H9 (cell line): ENCODE results near the gene MSN. TPM values are rescaled to one million over a fixed set of nuclear protein-coding genes. Genes with fewer than 3 reads are reported as not detected.

Experiments
- DNase-seq: peaks from one replicate; pipeline ENCODE4 v3.0.0-alpha.2; 2017
- H2AFZ ChIP-seq: one replicate; pipeline ENCODE4 v1.6.1; 2013; ENCODE audit warnings: mild to moderate bottlenecking, low read length, control low read depth, moderate library complexity
- H2AK5ac ChIP-seq: 2 replicates; pipeline ENCODE4 v1.6.1; 2013; ENCODE audit warnings: low read length, control low read depth, mixed read lengths; ENCODE audit not compliant: insufficient read length
- H2BK120ac ChIP-seq: one replicate; pipeline ENCODE4 v1.6.1; 2013; ENCODE audit warnings: low read depth, mild to moderate bottlenecking, low read length, control low read depth, inconsistent platforms; ENCODE audit not compliant: poor library complexity, severe bottlenecking
- H2BK12ac ChIP-seq: 2 replicates; pipeline ENCODE4 v1.6.1; 2013; ENCODE audit warnings: low read length, control low read depth, mixed read lengths, low read depth; ENCODE audit not compliant: insufficient read length
- H2BK15ac ChIP-seq: 2 replicates; pipeline ENCODE4 v1.6.1; 2013; ENCODE audit warnings: low read depth, low read length, control low read depth
- H2BK20ac ChIP-seq: one replicate; pipeline ENCODE4 v1.6.1; 2013; ENCODE audit warnings: low read depth, mild to moderate bottlenecking, low read length, control low read depth, inconsistent platforms; ENCODE audit not compliant: poor library complexity, severe bottlenecking
- H2BK5ac ChIP-seq: 2 replicates; pipeline ENCODE4 v1.6.1; 2013; ENCODE audit warnings: low read length, control low read depth, mixed read lengths; ENCODE audit not compliant: insufficient read length
- H3K14ac ChIP-seq: 2 replicates; pipeline ENCODE4 v1.6.1; 2013; ENCODE audit warnings: low read length, control low read depth; ENCODE audit not compliant: insufficient read depth
- H3K18ac ChIP-seq: 2 replicates; pipeline ENCODE4 v1.6.1; 2013; ENCODE audit warnings: low read depth, mild to moderate bottlenecking, mixed read lengths, low read length, control low read depth; ENCODE audit not compliant: insufficient read length
- H3K23ac ChIP-seq: 2 replicates; pipeline ENCODE4 v1.6.1; 2013; ENCODE audit warnings: low read length, control low read depth, mixed read lengths, low read depth; ENCODE audit not compliant: insufficient read length
- H3K23me2 ChIP-seq: 2 replicates; pipeline ENCODE4 v1.6.1; 2013; ENCODE audit warnings: low read depth, mild to moderate bottlenecking, mixed read lengths, low read length, control low read depth; ENCODE audit not compliant: insufficient read length, poor library complexity, severe bottlenecking
- H3K27ac ChIP-seq: 2 replicates; pipeline ENCODE4 v1.5.1; 2013; ENCODE audit warnings: low read length, control low read depth, mixed read lengths, low read depth; ENCODE audit not compliant: insufficient read length
- H3K27me3 ChIP-seq: 2 replicates; pipeline ENCODE4 v1.6.1; 2013; ENCODE audit warnings: low read length, control low read depth, inconsistent platforms; ENCODE audit not compliant: insufficient read depth
- H3K4ac ChIP-seq: 2 replicates; pipeline ENCODE4 v1.6.1; 2013; ENCODE audit warnings: low read depth, mild to moderate bottlenecking, control low read depth, inconsistent platforms, low read length, moderate library complexity
- H3K4me1 ChIP-seq: 2 replicates; pipeline ENCODE4 v1.6.1; 2013; ENCODE audit warnings: low read length, control low read depth, inconsistent platforms; ENCODE audit not compliant: insufficient read depth
- H3K4me2 ChIP-seq: 2 replicates; pipeline ENCODE4 v1.6.1; 2013; ENCODE audit warnings: low read length, control low read depth, mixed read lengths; ENCODE audit not compliant: insufficient read length, insufficient read depth
- H3K56ac ChIP-seq: 2 replicates; pipeline ENCODE4 v1.6.1; 2013; ENCODE audit warnings: low read depth, mild to moderate bottlenecking, mixed read lengths, low read length, control low read depth; ENCODE audit not compliant: insufficient read length
- H3K79me1 ChIP-seq: 2 replicates; pipeline ENCODE4 v1.6.1; 2013; ENCODE audit warnings: low read depth, mild to moderate bottlenecking, moderate library complexity, low read length, control low read depth, inconsistent platforms; ENCODE audit not compliant: insufficient read depth, poor library complexity, severe bottlenecking
- H3K79me2 ChIP-seq: 2 replicates; pipeline ENCODE4 v1.6.1; 2013; ENCODE audit warnings: low read length, control low read depth, inconsistent platforms; ENCODE audit not compliant: insufficient read depth
- H3K9ac ChIP-seq: 2 replicates; pipeline ENCODE4 v1.6.1; 2013; ENCODE audit warnings: low read length, control low read depth, mixed read lengths; ENCODE audit not compliant: insufficient read length; ENCODE audit errors: extremely low read depth
- H3K9me3 ChIP-seq: one replicate; pipeline ENCODE4 v1.6.1; 2013; ENCODE audit warnings: low read depth, low read length, inconsistent platforms; ENCODE audit not compliant: control insufficient read depth
- H3T11ph ChIP-seq: one replicate; pipeline ENCODE4 v1.6.1; 2013; ENCODE audit warnings: mild to moderate bottlenecking, low read length, control low read depth, inconsistent platforms
- H4K20me1 ChIP-seq: one replicate; pipeline ENCODE4 v1.6.1; 2013; ENCODE audit not compliant: control insufficient read depth, insufficient read length, insufficient read depth
- H4K5ac ChIP-seq: 2 replicates; pipeline ENCODE4 v1.6.1; 2013; ENCODE audit warnings: low read depth, mild to moderate bottlenecking, mixed read lengths, low read length, control low read depth; ENCODE audit not compliant: insufficient read length
- H4K8ac ChIP-seq: replicated peaks from 2 replicates; pipeline ENCODE4 v1.6.1; 2013; ENCODE audit warnings: low read length, control low read depth, mixed read lengths, low read depth; ENCODE audit not compliant: insufficient read length
- H4K91ac ChIP-seq: 2 replicates; pipeline ENCODE4 v1.6.1; 2013; ENCODE audit warnings: low read depth, mild to moderate bottlenecking, moderate library complexity, mixed read lengths, low read length, control low read depth; ENCODE audit not compliant: insufficient read length
- H3K27ac Mint-ChIP-seq, 3 experiments: 2 replicates in 2 of 3; 3 replicates in 1 of 3; pipeline ENCODE4 v1.8.0; 2020 to 2021; ENCODE audit warnings: mixed read lengths in 3 of 3, mild to moderate bottlenecking in 1 of 3, moderate library complexity in 1 of 3
- H3K27me3 Mint-ChIP-seq: 2 replicates; pipeline ENCODE4 v1.8.0; 2021; ENCODE audit warnings: low read depth, mild to moderate bottlenecking, moderate library complexity, mixed read lengths
- H3K36me3 Mint-ChIP-seq, 3 experiments: 2 replicates in 2 of 3; 3 replicates in 1 of 3; pipeline ENCODE4 v1.8.0; 2020 to 2021; ENCODE audit warnings: low read depth in 3 of 3, mixed read lengths in 3 of 3; ENCODE audit not compliant: insufficient read depth in 1 of 3
- H3K4me1 Mint-ChIP-seq, 2 experiments: 2 replicates each; pipeline ENCODE4 v1.8.0; 2020; ENCODE audit warnings: mixed read lengths in 2 of 2
- H3K4me3 Mint-ChIP-seq, 2 experiments: 2 replicates in 1 of 2; 3 replicates in 1 of 2; pipeline ENCODE4 v1.8.0; 2020 to 2021; ENCODE audit warnings: mild to moderate bottlenecking in 2 of 2, mixed read lengths in 2 of 2, moderate library complexity in 1 of 2
- H3K9me3 Mint-ChIP-seq, 2 experiments: 2 replicates in 1 of 2; 3 replicates in 1 of 2; pipeline ENCODE4 v1.8.0; 2020; ENCODE audit warnings: mild to moderate bottlenecking in 2 of 2, mixed read lengths in 2 of 2, moderate library complexity in 1 of 2
- total RNA-seq: library from RNA; stranded (reverse); gene quantifications from 2 replicates; pipeline ENCODE4 v1.2.1, GENCODE V29; 2021
- TF ChIP-seq, protein P1 (sequence below): fragments of 200-600 bp; sonication (generic); conservative IDR thresholded peaks from 3 replicates; pipeline ENCODE4 v1.8.0; 2021; ENCODE audit warnings: antibody characterized with exemption, mild to moderate bottlenecking

MSN gene
- total RNA-seq, 1 experiment from 2014 or later, result 126 TPM

DNA sequence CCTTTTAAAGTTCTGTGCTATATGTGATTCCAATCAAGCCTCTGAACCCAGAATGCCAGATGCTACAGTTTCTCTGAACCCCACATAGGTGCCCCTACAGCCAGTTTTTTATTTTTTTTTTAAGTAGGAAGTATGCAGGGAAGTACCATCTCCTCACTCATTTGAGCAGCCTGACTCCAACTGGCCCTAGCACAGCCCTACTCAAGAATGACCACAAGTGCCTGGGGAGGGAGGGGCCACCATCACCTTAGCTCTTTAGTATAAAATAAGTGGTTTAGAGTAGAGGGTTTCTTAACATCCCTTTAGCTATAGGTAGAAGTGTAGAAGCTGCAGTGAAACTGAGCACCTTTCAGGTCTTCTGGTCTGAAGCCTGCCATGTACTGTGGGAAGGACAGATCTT is 14.4 kb downstream of the MSN start:
- H3K9me3 Mint-ChIP-seq, result peaks cover 48 to 71% of the 10 kb centered on the region in 2 experiments
- no peak overlapping the region for H2AFZ ChIP-seq
- H3K27me3 Mint-ChIP-seq, result no peaks in the 10 kb centered on the region

More for the DNA sequence above, 14.4 kb downstream of the MSN start:
- H4K20me1 ChIP-seq, result no peaks in the 10 kb centered on the region
- H2BK5ac ChIP-seq, result no peak overlapping the region
- H3K4me3 Mint-ChIP-seq, result no peak overlapping the region
- H3K9me3 ChIP-seq, result peaks cover 39% of the 10 kb centered on the region
- no peaks in the 10 kb centered on the region for H3K27me3 ChIP-seq
- H4K8ac ChIP-seq, result no peak overlapping the region
- no peak overlapping the region for H2BK20ac ChIP-seq
- no peak overlapping the region for H4K91ac ChIP-seq
- no peak overlapping the region for H3K14ac ChIP-seq
- H3K56ac ChIP-seq, result no peak overlapping the region
- no peak overlapping the region for H2BK15ac ChIP-seq
- peaks cover 12% of the 10 kb centered on the region; the same call in 1 of the 2 replicates for H3K79me2 ChIP-seq
- H3K4ac ChIP-seq, result no peak overlapping the region
- peaks cover 4 to 12% of the 10 kb centered on the region in 2 experiments for H3K4me1 Mint-ChIP-seq
- no peak overlapping the region for H3K4me2 ChIP-seq
- H3K18ac ChIP-seq, result no peak overlapping the region
- no peak overlapping the region for H3K27ac Mint-ChIP-seq
- no peaks in the 10 kb centered on the region for H3K79me1 ChIP-seq
- H4K5ac ChIP-seq, result no peak overlapping the region
- DNase-seq, result no peak
- H3T11ph ChIP-seq, result no peak overlapping the region
- peaks cover 0 to 10% (median 2%) of the 10 kb centered on the region in 3 experiments; a peak in 4 of 7 replicates for H3K36me3 Mint-ChIP-seq
- H3K9ac ChIP-seq, result no peak overlapping the region
- H2AK5ac ChIP-seq, result no peak overlapping the region
- TF ChIP-seq, protein P1, sequence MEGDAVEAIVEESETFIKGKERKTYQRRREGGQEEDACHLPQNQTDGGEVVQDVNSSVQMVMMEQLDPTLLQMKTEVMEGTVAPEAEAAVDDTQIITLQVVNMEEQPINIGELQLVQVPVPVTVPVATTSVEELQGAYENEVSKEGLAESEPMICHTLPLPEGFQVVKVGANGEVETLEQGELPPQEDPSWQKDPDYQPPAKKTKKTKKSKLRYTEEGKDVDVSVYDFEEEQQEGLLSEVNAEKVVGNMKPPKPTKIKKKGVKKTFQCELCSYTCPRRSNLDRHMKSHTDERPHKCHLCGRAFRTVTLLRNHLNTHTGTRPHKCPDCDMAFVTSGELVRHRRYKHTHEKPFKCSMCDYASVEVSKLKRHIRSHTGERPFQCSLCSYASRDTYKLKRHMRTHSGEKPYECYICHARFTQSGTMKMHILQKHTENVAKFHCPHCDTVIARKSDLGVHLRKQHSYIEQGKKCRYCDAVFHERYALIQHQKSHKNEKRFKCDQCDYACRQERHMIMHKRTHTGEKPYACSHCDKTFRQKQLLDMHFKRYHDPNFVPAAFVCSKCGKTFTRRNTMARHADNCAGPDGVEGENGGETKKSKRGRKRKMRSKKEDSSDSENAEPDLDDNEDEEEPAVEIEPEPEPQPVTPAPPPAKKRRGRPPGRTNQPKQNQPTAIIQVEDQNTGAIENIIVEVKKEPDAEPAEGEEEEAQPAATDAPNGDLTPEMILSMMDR, result no peak
- no peaks in the 10 kb centered on the region for H3K4me1 ChIP-seq
- no peaks in the 10 kb centered on the region for H3K23me2 ChIP-seq
- H3K23ac ChIP-seq, result no peak overlapping the region
- no peak overlapping the region for H2BK12ac ChIP-seq
- no peak overlapping the region for H2BK120ac ChIP-seq
- no peak overlapping the region for H3K27ac ChIP-seq
